Esophagus muscularis mucosa (tissue), 3 donors: Measurements from ENCODE around the gene THAP4.

Source experiments
- CTCF ChIP-seq, 3 experiments: fragments of 200-600 bp in 2 of 3; fragments of 450-650 bp in 1 of 3; sonication (generic) in 2 of 3; IDR thresholded peaks; one replicate each; pipeline ENCODE4 v1.5.1; 2017 to 2019; ENCODE audit warnings: antibody characterized with exemption in 3 of 3, mild to moderate bottlenecking in 2 of 3, moderate library complexity in 1 of 3
- POLR2A ChIP-seq: fragments of 450-650 bp; IDR thresholded peaks from one replicate; pipeline ENCODE4 v1.6.1; 2017; ENCODE audit warnings: antibody characterized with exemption, moderate library complexity, mild to moderate bottlenecking, low read depth

GRCh38 chr2:241551998-241552737 is 84.8 kb downstream of the THAP4 start:
- TF ChIP-seq CTCF (IDR thresholded peaks at IDR 0.05) = no peak
- no peak for TF ChIP-seq POLR2A
